Measurements from ENCODE around the gene ARID1A.

DNA sequence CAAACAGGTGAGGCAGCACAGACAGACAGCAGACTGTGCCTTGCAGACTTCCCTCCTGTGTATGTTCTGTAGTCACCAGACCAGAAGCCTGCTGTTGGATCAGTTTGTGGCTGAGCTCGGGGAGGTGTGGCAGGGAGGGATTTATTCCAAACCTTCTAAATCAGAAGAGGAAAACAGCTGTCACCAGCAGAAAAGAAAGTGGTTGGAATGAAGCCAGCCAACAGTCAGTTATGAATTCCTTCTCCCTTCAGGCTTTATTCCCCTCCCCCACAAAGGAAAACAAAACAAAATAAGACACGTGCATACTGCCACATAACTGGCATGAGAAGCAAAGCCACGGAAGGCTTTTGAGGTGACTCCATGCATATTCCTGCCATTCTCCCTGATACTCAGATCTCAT, 72.9 kb downstream of the ARID1A start:
- TF ChIP-seq, protein P1, sequence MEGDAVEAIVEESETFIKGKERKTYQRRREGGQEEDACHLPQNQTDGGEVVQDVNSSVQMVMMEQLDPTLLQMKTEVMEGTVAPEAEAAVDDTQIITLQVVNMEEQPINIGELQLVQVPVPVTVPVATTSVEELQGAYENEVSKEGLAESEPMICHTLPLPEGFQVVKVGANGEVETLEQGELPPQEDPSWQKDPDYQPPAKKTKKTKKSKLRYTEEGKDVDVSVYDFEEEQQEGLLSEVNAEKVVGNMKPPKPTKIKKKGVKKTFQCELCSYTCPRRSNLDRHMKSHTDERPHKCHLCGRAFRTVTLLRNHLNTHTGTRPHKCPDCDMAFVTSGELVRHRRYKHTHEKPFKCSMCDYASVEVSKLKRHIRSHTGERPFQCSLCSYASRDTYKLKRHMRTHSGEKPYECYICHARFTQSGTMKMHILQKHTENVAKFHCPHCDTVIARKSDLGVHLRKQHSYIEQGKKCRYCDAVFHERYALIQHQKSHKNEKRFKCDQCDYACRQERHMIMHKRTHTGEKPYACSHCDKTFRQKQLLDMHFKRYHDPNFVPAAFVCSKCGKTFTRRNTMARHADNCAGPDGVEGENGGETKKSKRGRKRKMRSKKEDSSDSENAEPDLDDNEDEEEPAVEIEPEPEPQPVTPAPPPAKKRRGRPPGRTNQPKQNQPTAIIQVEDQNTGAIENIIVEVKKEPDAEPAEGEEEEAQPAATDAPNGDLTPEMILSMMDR (IDR thresholded peaks at IDR 0.05): no peak
- TF ChIP-seq EZH2 (IDR thresholded peaks at IDR 0.05): no peak
- TF ChIP-seq EZH2phosphoT487 (IDR thresholded peaks at IDR 0.05): no peak

Data from neural progenitor cell (in vitro differentiated cells).